ENCODE data around the gene LYAR. TPM values are rescaled to one million over a fixed set of nuclear protein-coding genes. Genes with fewer than 3 reads are reported as not detected.

LYAR gene
- total and polyA plus RNA-seq, 2 of the 13 experiments (the other 11 are each of a cell fraction or from before 2014, with no cell fraction given): 7.8 to 94.2 TPM

DNA sequence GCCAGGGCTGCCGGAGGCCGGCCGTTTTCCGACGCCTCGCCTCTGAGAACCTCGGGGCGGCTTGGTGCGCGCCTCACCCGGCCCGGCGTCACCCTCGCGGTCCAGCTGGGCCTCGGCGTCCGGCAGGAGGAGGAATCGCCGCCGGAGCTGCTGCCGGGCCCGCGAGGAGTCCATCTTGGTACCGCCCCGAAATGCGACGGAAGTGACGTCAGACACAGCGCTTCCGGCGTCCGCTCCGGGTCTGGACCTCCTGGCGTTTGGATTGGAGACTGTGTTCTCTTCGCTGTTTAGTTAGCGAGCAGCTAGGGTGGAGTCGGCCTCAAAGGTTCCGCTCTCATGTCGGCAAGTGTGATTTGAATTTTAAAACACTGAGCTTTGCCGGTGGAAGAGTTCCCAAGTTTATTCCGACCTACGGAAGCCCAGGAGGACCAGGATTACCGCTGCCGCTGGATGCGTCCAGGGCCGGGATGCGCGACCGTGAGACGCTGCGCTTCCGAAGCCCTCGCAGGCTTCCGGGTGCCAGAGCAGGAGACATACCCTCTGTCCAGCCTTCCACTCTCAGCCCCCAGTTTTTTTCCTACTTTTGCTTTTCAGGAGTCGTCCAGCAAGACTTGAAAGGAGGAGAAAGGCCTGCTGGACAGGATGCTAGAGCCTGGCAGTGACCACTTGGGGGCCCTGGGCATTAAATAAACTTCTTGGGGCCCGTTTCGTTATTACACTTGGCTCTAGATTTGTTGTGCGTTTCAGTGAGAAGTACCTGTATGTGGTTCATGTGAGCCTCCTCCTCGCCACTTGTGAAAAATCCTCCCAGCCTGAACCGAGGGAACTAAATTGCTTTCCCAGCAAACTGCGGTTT lies 41.7 kb downstream of the LYAR start, which contains the start of gene TMEM128 (continued):
- TF ChIP-seq SNAPC5 (CRISPR knock-in tag; IDR thresholded peaks at IDR 0.05; ENCODE audit: borderline replicate concordance): no peak
- TF ChIP-seq ZNF605 (CRISPR knock-in tag; IDR thresholded peaks at IDR 0.05): peak; percentile 86
- peak; percentile 27; the same call in 1 of the 2 replicates for TF ChIP-seq MTF1 (CRISPR knock-in tag; IDR thresholded peaks at IDR 0.05)
- TF ChIP-seq ZNF558 (CRISPR knock-in tag; IDR thresholded peaks at IDR 0.05; ENCODE audit: borderline replicate concordance): peak; percentile 23; the same call in 1 of the 2 replicates
- 0 out of 2 replicates have a peak, but pooled peaks have one; percentile 24 for TF ChIP-seq ISL2 (CRISPR knock-in tag; IDR thresholded peaks at IDR 0.05)
- no peak for TF ChIP-seq ZNF496 (CRISPR knock-in tag; IDR thresholded peaks at IDR 0.05; ENCODE audit: insufficient replicate concordance)
- no peak; the same call in 1 of the 2 replicates for TF ChIP-seq CAMTA2 (CRISPR knock-in tag; IDR thresholded peaks at IDR 0.05; ENCODE audit: borderline replicate concordance)
- TF ChIP-seq TCF12 (IDR thresholded peaks at IDR 0.05): no peak
- TF ChIP-seq TCF12 (CRISPR knock-in tag; IDR thresholded peaks at IDR 0.05): peak; percentile 84; the same call in 1 of the 2 replicates
- no peak for TF ChIP-seq TOPORS (CRISPR knock-in tag; IDR thresholded peaks at IDR 0.05)
- no peak for TF ChIP-seq GZF1 (CRISPR knock-in tag; IDR thresholded peaks at IDR 0.05)
- TF ChIP-seq GTF2F1 (IDR thresholded peaks at IDR 0.05; ENCODE audit: low read length): no peak
- no peak for TF ChIP-seq ZIK1 (CRISPR knock-in tag; IDR thresholded peaks at IDR 0.05; ENCODE audit: borderline replicate concordance, low read depth)
- TF ChIP-seq ZNF737 (CRISPR knock-in tag; IDR thresholded peaks at IDR 0.05; ENCODE audit: borderline replicate concordance): no peak
- no peak for TF ChIP-seq ZNF614 (CRISPR knock-in tag; IDR thresholded peaks at IDR 0.05; ENCODE audit: borderline replicate concordance)
- TF ChIP-seq ZNF251 (CRISPR knock-in tag; IDR thresholded peaks at IDR 0.05): no peak
- no peak for TF ChIP-seq ZFP62 (CRISPR knock-in tag; IDR thresholded peaks at IDR 0.05)
- TF ChIP-seq ZNF790 (CRISPR knock-in tag; IDR thresholded peaks at IDR 0.05; ENCODE audit: borderline replicate concordance): no peak
- no peak for TF ChIP-seq PPARG (CRISPR knock-in tag; conservative IDR thresholded peaks at IDR 0.05)
- TF ChIP-seq TFE3 (CRISPR knock-in tag; IDR thresholded peaks at IDR 0.05): 0 out of 2 replicates have a peak, but pooled peaks have one; percentile 16
- TF ChIP-seq ATRX (CRISPR knock-in tag; IDR thresholded peaks at IDR 0.05; ENCODE audit: borderline replicate concordance): no peak
- no peak for TF ChIP-seq ZFP1 (CRISPR knock-in tag; IDR thresholded peaks at IDR 0.05)
- TF ChIP-seq PAXIP1 (CRISPR knock-in tag; conservative IDR thresholded peaks at IDR 0.05): no peak
- peak; percentile 32 for TF ChIP-seq RBM39 (IDR thresholded peaks at IDR 0.05; ENCODE audit: low read depth, low read length, poor library complexity, severe bottlenecking)
- no peak for TF ChIP-seq NR2F1 (CRISPR knock-in tag; IDR thresholded peaks at IDR 0.05)

Measured in HepG2 (cell line).